ENCODE results near the gene ARCN1.

DNA sequence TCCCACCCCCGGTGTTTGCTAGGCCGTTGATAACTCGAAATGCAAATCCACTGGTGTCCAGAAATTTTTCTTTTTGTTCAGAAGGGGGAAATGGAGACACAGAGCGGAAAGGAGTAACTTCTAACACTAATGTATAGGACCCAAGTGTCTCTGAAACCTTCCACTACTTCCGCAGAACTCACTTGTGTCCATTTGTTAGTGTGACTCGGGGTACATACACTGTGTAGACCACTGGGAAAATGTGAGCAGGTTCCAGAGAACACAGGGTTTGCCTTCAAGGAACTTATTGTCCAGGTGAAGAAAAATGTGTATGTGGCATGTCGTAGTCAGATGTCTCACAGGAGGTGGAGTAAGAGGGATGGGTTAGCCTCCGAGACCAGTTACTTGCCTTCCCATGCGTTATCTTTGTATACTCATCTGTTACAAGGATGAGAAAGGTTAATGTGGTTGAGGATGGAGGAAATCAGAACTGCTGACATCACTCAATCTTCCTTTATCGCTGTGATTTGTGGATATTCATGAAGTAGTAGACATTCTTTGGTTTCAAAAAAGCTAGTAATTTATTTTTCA is 857 bp downstream of the ARCN1 start:
- TF ChIP-seq ARNT (IDR thresholded peaks at IDR 0.05) = no peak
- TF ChIP-seq FOXM1 (IDR thresholded peaks at IDR 0.05; ENCODE audit: borderline replicate concordance) = no peak
- TF ChIP-seq TARDBP (IDR thresholded peaks at IDR 0.05) = no peak
- no peak for TF ChIP-seq FOXA1 (IDR thresholded peaks at IDR 0.05)
- TF ChIP-seq FOXK2 (IDR thresholded peaks at IDR 0.05) = no peak
- TF ChIP-seq, protein P1, sequence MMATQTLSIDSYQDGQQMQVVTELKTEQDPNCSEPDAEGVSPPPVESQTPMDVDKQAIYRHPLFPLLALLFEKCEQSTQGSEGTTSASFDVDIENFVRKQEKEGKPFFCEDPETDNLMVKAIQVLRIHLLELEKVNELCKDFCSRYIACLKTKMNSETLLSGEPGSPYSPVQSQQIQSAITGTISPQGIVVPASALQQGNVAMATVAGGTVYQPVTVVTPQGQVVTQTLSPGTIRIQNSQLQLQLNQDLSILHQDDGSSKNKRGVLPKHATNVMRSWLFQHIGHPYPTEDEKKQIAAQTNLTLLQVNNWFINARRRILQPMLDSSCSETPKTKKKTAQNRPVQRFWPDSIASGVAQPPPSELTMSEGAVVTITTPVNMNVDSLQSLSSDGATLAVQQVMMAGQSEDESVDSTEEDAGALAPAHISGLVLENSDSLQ (IDR thresholded peaks at IDR 0.05) = no peak
